ENCODE measurements around the gene HSPB7.

DNA sequence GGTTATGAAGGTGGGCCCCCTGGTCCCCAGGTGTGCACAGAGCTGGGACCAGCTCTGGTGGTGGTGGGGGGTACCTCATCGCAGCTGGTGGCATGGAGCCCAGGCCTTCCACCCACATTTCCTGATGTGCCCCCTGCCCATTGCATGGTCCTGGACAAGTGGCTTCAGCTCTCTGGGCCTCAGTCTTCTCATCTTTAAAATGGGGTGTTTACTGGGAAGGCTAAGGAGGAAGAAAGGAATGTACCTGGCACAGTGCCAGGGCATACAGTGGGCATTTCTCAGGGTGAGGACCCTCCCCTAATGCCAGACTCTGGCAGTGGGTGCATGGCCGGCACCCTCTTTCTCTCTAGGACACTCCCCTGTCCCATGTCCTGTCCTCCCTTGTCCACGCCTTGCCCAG, 33.2 kb upstream of the HSPB7 start:
- TF ChIP-seq, protein P1, sequence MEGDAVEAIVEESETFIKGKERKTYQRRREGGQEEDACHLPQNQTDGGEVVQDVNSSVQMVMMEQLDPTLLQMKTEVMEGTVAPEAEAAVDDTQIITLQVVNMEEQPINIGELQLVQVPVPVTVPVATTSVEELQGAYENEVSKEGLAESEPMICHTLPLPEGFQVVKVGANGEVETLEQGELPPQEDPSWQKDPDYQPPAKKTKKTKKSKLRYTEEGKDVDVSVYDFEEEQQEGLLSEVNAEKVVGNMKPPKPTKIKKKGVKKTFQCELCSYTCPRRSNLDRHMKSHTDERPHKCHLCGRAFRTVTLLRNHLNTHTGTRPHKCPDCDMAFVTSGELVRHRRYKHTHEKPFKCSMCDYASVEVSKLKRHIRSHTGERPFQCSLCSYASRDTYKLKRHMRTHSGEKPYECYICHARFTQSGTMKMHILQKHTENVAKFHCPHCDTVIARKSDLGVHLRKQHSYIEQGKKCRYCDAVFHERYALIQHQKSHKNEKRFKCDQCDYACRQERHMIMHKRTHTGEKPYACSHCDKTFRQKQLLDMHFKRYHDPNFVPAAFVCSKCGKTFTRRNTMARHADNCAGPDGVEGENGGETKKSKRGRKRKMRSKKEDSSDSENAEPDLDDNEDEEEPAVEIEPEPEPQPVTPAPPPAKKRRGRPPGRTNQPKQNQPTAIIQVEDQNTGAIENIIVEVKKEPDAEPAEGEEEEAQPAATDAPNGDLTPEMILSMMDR (IDR thresholded peaks at IDR 0.05; ENCODE audit: insufficient read depth, low read length, poor library complexity, severe bottlenecking): no peak
- TF ChIP-seq EZH2phosphoT487 (conservative IDR thresholded peaks at IDR 0.05; ENCODE audit: low read length): no peak
